Stimulated activated naive CD8-positive, alpha-beta T cell treated with anti-CD3 and anti-CD28 coated beads, Interleukin-15, Interleukin-2, amounts not matched to agents 100 ng/mL and 50 ng/mL, for 24 hours (primary cell): ENCODE measurements around the gene ASAH2B.
"Not testable (repeated sequence)": the region's sequence is repeated elsewhere in the genome, so short reads cannot be mapped to it uniquely, and the experiment has no call there.

Source experiments
- H3K27ac Mint-ChIP-seq: one replicate; pipeline ENCODE4 v1.8.0; 2021; ENCODE audit warnings: mild to moderate bottlenecking, mixed read lengths
- H3K27me3 Mint-ChIP-seq: one replicate; pipeline ENCODE4 v1.8.0; 2021; ENCODE audit warnings: mixed read lengths
- H3K36me3 Mint-ChIP-seq: one replicate; pipeline ENCODE4 v1.8.0; 2021; ENCODE audit warnings: low read depth, mixed read lengths
- H3K4me1 Mint-ChIP-seq: one replicate; pipeline ENCODE4 v1.8.0; 2021; ENCODE audit warnings: low read depth, mixed read lengths
- H3K4me3 Mint-ChIP-seq: one replicate; pipeline ENCODE4 v1.8.0; 2021; ENCODE audit warnings: mild to moderate bottlenecking, mixed read lengths
- H3K9me3 Mint-ChIP-seq: one replicate; pipeline ENCODE4 v1.8.0; 2021; ENCODE audit warnings: mixed read lengths

Gene ASAH2B

GRCh38 chr10:50739618-50740292, at the start of gene ASAH2B:
Gene ASAH2B (plus strand): TSS chr10:50739936. CDS start chr10:50745131, 5,195 bp downstream.
- Mint-ChIP-seq H3K4me3 (peak within 1 kb of the TSS; percentile 98), H3K4me1 (peaks cover 17% of the 10 kb centered on the region), H3K9me3 (no peaks in the 10 kb centered on the region), H3K27ac (peak within 1 kb of the TSS; percentile 96), H3K27me3 (peaks cover 6% of the 10 kb centered on the region), H3K36me3 (no peaks in the 10 kb centered on the region)

- H3K4me1 Mint-ChIP-seq, H3K27me3 Mint-ChIP-seq, H3K27ac Mint-ChIP-seq, H3K4me3 Mint-ChIP-seq, H3K36me3 Mint-ChIP-seq, H3K9me3 Mint-ChIP-seq: not testable (repeated sequence)
Measured at GRCh38 chr10:50697819-50698218, 41.9 kb upstream of the ASAH2B start.

DNA sequence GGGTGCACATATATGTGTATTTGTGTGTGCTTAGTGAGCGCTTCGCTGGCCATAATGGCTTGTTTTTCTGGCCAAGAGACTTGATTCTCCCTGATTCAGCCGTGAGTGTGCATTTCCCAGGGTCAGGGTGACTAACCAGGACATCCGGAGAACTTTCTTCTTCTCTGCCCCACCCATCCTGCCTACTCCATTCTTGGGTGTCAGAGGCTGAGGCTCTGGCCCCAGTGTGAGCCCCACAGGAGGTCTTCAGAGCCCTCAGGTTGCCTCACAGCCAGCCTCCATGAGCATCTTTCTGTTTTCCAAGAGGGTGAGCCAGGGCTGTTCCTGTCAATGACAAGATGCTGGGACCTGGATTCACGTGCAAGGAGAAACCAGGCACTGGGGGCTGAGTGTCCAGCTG, 37.8 kb upstream of the ASAH2B start:
- not testable (repeated sequence) for H3K4me3 Mint-ChIP-seq, H3K27ac Mint-ChIP-seq

GRCh38 chr10:50702997-50703396, 36.7 kb upstream of the ASAH2B start:
- H3K9me3 Mint-ChIP-seq, H3K27me3 Mint-ChIP-seq, H3K4me3 Mint-ChIP-seq, H3K36me3 Mint-ChIP-seq, H3K4me1 Mint-ChIP-seq, H3K27ac Mint-ChIP-seq: not testable (repeated sequence)

More for the DNA sequence above, 37.8 kb upstream of the ASAH2B start:
- H3K27me3 Mint-ChIP-seq, H3K36me3 Mint-ChIP-seq, H3K4me1 Mint-ChIP-seq, H3K9me3 Mint-ChIP-seq: not testable (repeated sequence)

GRCh38 chr10:50704436-50705079, 35.2 kb upstream of the ASAH2B start:
- not testable (repeated sequence) for H3K36me3 Mint-ChIP-seq, H3K27me3 Mint-ChIP-seq, H3K9me3 Mint-ChIP-seq, H3K4me1 Mint-ChIP-seq, H3K27ac Mint-ChIP-seq, H3K4me3 Mint-ChIP-seq

DNA sequence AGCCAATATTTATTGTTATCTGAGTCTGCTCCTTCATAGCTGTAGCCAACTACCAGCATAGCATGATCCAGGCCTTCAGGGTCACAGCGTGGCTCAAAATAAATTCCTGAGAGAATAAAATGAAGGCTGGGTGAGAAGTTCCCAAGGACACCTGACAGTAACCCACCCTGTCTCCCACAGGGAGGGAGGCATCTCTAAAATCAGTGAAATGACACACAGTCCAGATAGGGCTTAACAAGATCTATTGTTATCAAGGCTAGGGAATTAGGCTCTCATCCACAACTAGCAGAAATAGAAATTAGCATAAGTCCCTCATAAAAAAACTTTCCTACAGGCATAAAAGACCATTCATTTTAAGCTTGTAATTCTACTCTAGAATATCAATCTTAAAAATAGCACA, 33.7 kb upstream of the ASAH2B start:
- not testable (repeated sequence) for H3K27ac Mint-ChIP-seq, H3K4me1 Mint-ChIP-seq, H3K27me3 Mint-ChIP-seq, H3K4me3 Mint-ChIP-seq, H3K36me3 Mint-ChIP-seq, H3K9me3 Mint-ChIP-seq

- not testable (repeated sequence) for H3K36me3 Mint-ChIP-seq, H3K27me3 Mint-ChIP-seq, H3K4me3 Mint-ChIP-seq, H3K4me1 Mint-ChIP-seq, H3K9me3 Mint-ChIP-seq, H3K27ac Mint-ChIP-seq
Measured at GRCh38 chr10:50710241-50710640, 29.5 kb upstream of the ASAH2B start.

GRCh38 chr10:50723812-50724211, 15.9 kb upstream of the ASAH2B start:
- peaks cover 51% of the 10 kb centered on the region for H3K27me3 Mint-ChIP-seq
- H3K4me3 Mint-ChIP-seq, H3K4me1 Mint-ChIP-seq, H3K27ac Mint-ChIP-seq, H3K9me3 Mint-ChIP-seq, H3K36me3 Mint-ChIP-seq: not testable (repeated sequence)

DNA sequence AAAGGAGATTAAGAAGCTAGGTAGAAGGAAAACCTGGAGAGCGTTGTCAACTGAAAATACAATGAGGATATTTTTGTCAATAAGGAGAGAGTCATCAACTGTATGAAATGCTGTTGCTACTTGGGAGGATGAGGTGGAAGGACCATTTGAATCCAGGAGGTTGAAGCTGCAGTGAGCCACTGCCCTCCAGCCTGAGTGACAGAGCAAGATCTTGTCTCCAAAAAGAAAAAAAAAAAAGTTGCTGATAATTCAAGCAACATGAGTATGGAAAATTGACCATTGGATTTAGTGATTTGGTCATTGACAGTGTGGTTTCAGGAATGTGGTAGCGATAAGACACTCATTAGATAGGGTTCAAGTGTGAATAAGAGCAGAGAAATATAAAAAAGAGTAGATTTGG, 11.6 kb upstream of the ASAH2B start:
- not testable (repeated sequence) for H3K4me1 Mint-ChIP-seq, H3K27ac Mint-ChIP-seq, H3K36me3 Mint-ChIP-seq, H3K9me3 Mint-ChIP-seq, H3K4me3 Mint-ChIP-seq
- H3K27me3 Mint-ChIP-seq, result peaks cover 54% of the 10 kb centered on the region

DNA sequence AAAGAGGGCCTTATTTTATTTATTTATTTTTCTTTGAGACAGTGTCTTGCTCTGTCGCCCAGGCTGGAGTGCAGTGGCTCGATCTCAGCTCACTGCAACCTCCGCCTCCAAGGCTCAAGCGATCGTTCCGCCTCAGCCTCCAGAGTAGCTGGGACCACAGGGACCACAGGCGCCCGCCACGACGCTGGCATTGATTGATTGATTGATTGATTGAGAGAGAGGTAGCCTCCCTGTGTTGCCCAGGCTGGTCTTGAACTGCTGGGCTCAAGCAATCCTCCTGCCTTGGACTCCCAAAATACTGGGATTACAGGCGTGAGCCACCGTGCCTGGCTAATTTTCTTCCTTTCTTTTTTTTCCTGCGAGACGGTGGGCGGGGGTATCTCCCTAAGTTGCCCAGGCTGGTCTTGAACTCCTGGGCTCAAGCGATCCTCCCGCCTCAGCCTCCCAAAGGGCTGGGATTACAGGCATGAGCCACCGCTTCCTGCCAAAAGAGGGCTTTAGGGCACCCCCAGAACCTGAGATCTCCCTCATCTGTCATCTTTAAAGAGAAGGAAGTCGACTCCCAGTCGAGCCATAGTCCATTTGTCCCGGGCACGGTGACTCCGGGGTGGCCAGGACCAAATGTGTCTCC, 634 bp upstream of the ASAH2B start:
- Mint-ChIP-seq H3K4me1 (peaks cover 17% of the 10 kb centered on the region), H3K4me3 (peak overlapping the region; percentile 98), H3K27ac (peak overlapping the region; percentile 96)
- H3K27me3 Mint-ChIP-seq, H3K9me3 Mint-ChIP-seq, H3K36me3 Mint-ChIP-seq: not testable (repeated sequence)

DNA sequence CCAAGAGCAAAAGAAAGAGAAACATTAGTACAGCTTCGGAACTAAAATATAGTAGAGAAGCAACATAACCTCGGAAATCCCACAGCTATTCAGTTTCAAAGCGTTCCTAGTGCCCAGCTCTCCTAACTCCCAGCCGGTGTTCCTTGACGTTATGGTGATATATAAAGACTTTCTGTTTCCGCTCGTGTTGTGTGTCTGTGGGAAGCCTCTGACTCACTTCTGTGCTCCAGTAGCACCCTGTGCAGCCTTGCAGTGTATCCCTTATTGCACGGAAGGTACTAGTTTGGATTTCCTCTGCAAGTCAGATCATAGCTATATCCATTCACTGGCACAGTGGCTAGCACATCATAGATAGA, 535 bp downstream of the ASAH2B start:
- Mint-ChIP-seq H3K27ac (peak overlapping the region; percentile 96), H3K36me3 (no peaks in the 10 kb centered on the region), H3K27me3 (peaks cover 2% of the 10 kb centered on the region)

DNA sequence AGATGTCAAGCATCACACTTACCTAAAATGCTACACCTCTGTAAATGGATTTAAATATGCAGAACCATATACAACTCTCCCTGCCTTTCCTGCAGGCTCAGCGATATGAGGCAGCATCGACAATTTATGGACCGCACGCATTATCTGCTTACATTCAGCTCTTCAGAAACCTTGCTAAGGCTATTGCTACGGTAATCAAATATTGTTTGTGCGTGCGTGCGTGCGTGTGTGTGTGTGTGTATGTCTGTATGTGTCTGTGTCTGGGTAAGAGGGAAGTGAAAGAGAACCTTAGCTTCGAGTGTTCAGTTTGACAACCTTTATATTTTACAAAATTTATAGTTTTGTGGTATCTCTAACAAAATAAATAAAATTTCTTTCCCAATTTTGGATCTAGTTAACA, 3.1 kb downstream of the ASAH2B start:
- H3K4me3 Mint-ChIP-seq, result not testable (repeated sequence)

More for the DNA sequence above, 535 bp downstream of the ASAH2B start:
- H3K4me1 Mint-ChIP-seq, result peaks cover 17% of the 10 kb centered on the region
- no peaks in the 10 kb centered on the region for H3K9me3 Mint-ChIP-seq
- H3K4me3 Mint-ChIP-seq, result peak overlapping the region; percentile 98

DNA sequence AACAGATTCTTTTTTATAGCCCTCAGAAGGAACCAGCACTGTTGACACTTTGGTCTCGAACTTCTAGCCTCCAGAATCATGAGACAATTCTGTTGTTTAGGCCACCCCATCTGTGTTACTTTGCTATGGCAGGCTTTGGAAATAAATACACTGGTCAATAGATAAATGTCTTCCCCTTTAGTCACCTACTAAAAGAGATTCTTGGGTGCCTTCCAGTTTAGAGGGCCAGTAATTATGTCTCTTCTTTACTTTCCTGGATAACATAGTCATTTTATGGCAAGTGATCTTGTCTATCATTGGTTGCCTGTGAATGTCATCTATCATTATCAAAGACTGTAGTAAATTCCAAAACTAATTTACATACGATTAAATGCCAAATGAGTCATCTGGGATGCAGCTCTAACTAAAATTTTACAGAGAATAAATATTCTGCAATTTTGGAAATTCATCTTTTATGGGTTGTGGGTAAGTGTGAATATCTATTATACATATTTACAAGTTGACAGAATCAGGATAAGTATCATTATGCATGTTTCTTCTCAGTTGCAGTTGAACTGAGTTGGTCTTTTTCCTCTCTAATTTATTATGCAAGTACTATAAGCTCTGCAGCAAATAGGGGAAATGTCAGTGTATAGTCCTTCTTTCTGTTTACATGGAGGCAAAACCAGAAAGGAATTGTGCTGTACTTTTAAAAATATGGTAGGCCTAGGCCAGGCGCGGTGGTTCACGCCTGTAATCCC, 27.2 kb downstream of the ASAH2B start:
- H3K27ac Mint-ChIP-seq, H3K4me1 Mint-ChIP-seq, H3K27me3 Mint-ChIP-seq, H3K36me3 Mint-ChIP-seq, H3K9me3 Mint-ChIP-seq, H3K4me3 Mint-ChIP-seq: not testable (repeated sequence)

More for the DNA sequence above, 3.1 kb downstream of the ASAH2B start:
- not testable (repeated sequence) for H3K27me3 Mint-ChIP-seq, H3K27ac Mint-ChIP-seq, H3K9me3 Mint-ChIP-seq, H3K36me3 Mint-ChIP-seq
- peaks cover 17% of the 10 kb centered on the region for H3K4me1 Mint-ChIP-seq

GRCh38 chr10:50772042-50772441, 32.3 kb downstream of the ASAH2B start:
- not testable (repeated sequence) for H3K9me3 Mint-ChIP-seq, H3K27me3 Mint-ChIP-seq, H3K4me3 Mint-ChIP-seq, H3K27ac Mint-ChIP-seq, H3K36me3 Mint-ChIP-seq, H3K4me1 Mint-ChIP-seq

DNA sequence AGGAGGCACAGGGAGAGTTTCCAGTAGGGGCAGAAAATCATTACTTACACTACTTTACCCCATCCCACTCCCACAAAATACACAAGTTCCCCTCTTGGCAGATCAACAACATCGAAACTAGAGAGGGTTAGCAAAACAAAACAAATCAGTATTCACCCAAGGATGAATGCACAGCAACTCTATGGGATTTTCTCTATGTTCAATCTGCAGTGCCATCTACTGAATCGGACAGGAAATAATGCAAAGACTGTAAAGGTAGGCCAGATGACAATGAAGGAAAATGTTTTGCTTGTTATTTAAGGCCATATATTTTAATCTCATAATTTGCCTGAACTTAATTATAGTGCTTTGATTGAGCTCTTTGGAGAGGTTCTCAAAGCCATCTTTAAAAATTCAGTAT, 35.1 kb downstream of the ASAH2B start:
- H3K27me3 Mint-ChIP-seq, H3K4me1 Mint-ChIP-seq, H3K4me3 Mint-ChIP-seq, H3K9me3 Mint-ChIP-seq, H3K36me3 Mint-ChIP-seq, H3K27ac Mint-ChIP-seq: not testable (repeated sequence)
